ENCODE measurements around the gene KLHL6. TPM values are rescaled to one million over a fixed set of nuclear protein-coding genes. Genes with fewer than 3 reads are reported as not detected.

The KLHL6 gene
- total RNA-seq, 6 donors from 2014 or later, result 15.2 to 77.5 (median 25.6) TPM

GRCh38 chr3:183579967-183580900 is 24.7 kb upstream of the KLHL6 start:
- H3K4me1 ChIP-seq, result peaks cover 0 to 18% (median 12%) of the 10 kb centered on the region in 4 donors
- TF ChIP-seq, protein P1, sequence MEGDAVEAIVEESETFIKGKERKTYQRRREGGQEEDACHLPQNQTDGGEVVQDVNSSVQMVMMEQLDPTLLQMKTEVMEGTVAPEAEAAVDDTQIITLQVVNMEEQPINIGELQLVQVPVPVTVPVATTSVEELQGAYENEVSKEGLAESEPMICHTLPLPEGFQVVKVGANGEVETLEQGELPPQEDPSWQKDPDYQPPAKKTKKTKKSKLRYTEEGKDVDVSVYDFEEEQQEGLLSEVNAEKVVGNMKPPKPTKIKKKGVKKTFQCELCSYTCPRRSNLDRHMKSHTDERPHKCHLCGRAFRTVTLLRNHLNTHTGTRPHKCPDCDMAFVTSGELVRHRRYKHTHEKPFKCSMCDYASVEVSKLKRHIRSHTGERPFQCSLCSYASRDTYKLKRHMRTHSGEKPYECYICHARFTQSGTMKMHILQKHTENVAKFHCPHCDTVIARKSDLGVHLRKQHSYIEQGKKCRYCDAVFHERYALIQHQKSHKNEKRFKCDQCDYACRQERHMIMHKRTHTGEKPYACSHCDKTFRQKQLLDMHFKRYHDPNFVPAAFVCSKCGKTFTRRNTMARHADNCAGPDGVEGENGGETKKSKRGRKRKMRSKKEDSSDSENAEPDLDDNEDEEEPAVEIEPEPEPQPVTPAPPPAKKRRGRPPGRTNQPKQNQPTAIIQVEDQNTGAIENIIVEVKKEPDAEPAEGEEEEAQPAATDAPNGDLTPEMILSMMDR (IDR thresholded peaks at IDR 0.05), result no peak
- TF ChIP-seq POLR2AphosphoS5 (IDR thresholded peaks at IDR 0.05), result no peak
- TF ChIP-seq POLR2A (IDR thresholded peaks at IDR 0.05), result no peak
- no peak for TF ChIP-seq EP300 (IDR thresholded peaks at IDR 0.05)
- no peak overlapping the region for H3K27ac ChIP-seq
- WGBS, 2 donors, result 71 to 81% methylated on average over 17 of the region's 17 CpGs
- no peaks in the 10 kb centered on the region for H3K27me3 ChIP-seq
- no peaks in the 10 kb centered on the region for H3K36me3 ChIP-seq
- no peak overlapping the region for H3K4me3 ChIP-seq
- no peaks in the 10 kb centered on the region for H3K9me3 ChIP-seq
- ATAC-seq (ENCODE audit: low FRiP score in 2 of 2), result peak in 1 of 2 donors; percentile 70
- no peak for DNase-seq

DNA sequence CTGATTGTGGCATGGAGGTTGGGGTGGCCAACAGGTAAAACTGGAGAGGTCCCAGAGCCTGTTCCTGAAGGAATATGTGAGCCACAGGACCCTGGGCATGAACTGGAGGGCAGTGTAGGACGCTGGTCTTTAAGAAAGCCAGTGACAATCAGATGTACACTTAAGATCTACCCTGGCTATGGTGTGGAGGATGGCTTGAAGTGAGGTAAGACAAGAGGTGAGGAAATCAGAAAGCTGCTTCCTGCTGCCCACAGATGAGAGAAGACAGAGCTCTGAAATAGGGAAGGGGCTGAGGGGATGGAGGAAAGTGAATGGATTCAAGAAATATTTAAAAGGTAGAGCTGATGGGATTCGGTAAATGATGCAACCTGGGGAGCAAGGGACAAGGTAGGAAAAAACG is 22.7 kb upstream of the KLHL6 start:
- WGBS, 2 donors, result 79 to 82% methylated on average over 3 of the region's 3 CpGs
- peaks cover 0 to 13% (median 1%) of the 10 kb centered on the region in 4 donors for H3K4me1 ChIP-seq
- TF ChIP-seq EP300 (IDR thresholded peaks at IDR 0.05), result no peak
- TF ChIP-seq, protein P1 (IDR thresholded peaks at IDR 0.05), result no peak
- no peak for TF ChIP-seq POLR2A (IDR thresholded peaks at IDR 0.05)
- no peak for TF ChIP-seq POLR2AphosphoS5 (IDR thresholded peaks at IDR 0.05)

GRCh38 chr3:183577346-183577745 is 21.8 kb upstream of the KLHL6 start:
- DNase-seq (no peak), ATAC-seq (ENCODE audit: low FRiP score in 2 of 2) (no peak)
- H3K36me3 ChIP-seq, result no peaks in the 10 kb centered on the region
- H3K27ac ChIP-seq, result no peak overlapping the region
- H3K27me3 ChIP-seq, result no peaks in the 10 kb centered on the region
- H3K4me3 ChIP-seq, result no peak overlapping the region
- peaks cover 0 to 10% (median 1%) of the 10 kb centered on the region in 4 donors for H3K4me1 ChIP-seq
- WGBS, 2 donors, result 89 to 92% methylated on average over 3 of the region's 3 CpGs
- H3K9me3 ChIP-seq, result no peaks in the 10 kb centered on the region
- TF ChIP-seq EP300 (IDR thresholded peaks at IDR 0.05), result no peak
- TF ChIP-seq POLR2A (IDR thresholded peaks at IDR 0.05), result no peak
- TF ChIP-seq POLR2AphosphoS5 (IDR thresholded peaks at IDR 0.05), result no peak
- TF ChIP-seq, protein P1 (IDR thresholded peaks at IDR 0.05), result no peak

More for the DNA sequence above, 22.7 kb upstream of the KLHL6 start:
- no peak overlapping the region for H3K4me3 ChIP-seq
- no peak overlapping the region for H3K27ac ChIP-seq
- no peaks in the 10 kb centered on the region for H3K27me3 ChIP-seq
- H3K36me3 ChIP-seq, result no peaks in the 10 kb centered on the region
- ATAC-seq (ENCODE audit: low FRiP score in 2 of 2), result no peak
- no peak for DNase-seq
- H3K9me3 ChIP-seq, result no peaks in the 10 kb centered on the region

DNA sequence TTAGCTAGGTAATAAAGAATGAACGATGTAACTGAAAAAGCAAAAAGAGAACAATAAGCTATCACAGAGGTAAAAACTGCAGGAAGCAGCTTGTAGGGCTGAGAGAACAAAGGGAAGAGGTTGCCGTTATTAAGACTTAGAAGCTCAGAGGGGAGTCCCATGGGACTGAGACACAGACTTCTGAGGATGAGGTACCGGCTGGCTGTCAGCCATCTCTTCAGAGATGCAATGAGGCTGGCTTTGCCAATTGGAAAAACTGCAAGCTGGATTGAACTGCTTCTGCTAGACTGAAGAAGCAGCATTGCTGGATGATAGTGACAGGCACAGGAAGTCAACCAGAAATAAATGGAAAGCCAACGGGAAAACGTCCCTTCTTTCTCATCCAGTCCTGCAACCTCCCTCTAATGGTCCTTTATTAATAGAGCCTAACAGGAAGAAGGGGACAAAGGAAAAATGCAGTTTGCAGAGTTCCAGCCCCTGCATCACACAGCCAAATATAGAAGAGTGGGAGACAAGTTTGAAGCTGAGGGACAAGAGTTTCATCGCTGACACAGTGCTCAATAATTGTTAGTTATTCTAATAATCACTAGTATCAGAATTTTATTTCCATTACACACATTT is 21.1 kb upstream of the KLHL6 start:
- H3K27ac ChIP-seq, result no peak overlapping the region
- TF ChIP-seq POLR2A (IDR thresholded peaks at IDR 0.05) (no peak), EP300 (IDR thresholded peaks at IDR 0.05) (no peak), POLR2AphosphoS5 (IDR thresholded peaks at IDR 0.05) (no peak)
- TF ChIP-seq, protein P1 (IDR thresholded peaks at IDR 0.05), result no peak
- peaks cover 0 to 10% (median 1%) of the 10 kb centered on the region in 4 donors for H3K4me1 ChIP-seq
- ATAC-seq (ENCODE audit: low FRiP score in 2 of 2), result no peak
- H3K27me3 ChIP-seq, result no peaks in the 10 kb centered on the region
- no peak overlapping the region for H3K4me3 ChIP-seq
- H3K9me3 ChIP-seq, result no peaks in the 10 kb centered on the region
- no peaks in the 10 kb centered on the region for H3K36me3 ChIP-seq
- WGBS, 2 donors, result 37 to 49% methylated on average over 6 of the region's 6 CpGs
- no peak for DNase-seq

All from upper lobe of left lung (tissue), 6 donors.